GM18873 (cell line): ENCODE measurements around the gene NLRP3.
"Not testable (repeated sequence)": the region's sequence is repeated elsewhere in the genome, so short reads cannot be mapped to it uniquely, and the experiment has no call there.

Source experiments
- ATAC-seq: cut with Tn5 transposase; IDR thresholded peaks from one replicate; pipeline ENCODE4 v1.9.1; 2021; ENCODE audit warnings: mild to moderate bottlenecking, moderate library complexity, moderate number of reproducible peaks; ENCODE audit not compliant: unreplicated experiment, low FRiP score

NLRP3 gene

GRCh38 chr1:247390116-247390791, 25.7 kb upstream of the NLRP3 start:
- ATAC-seq: peak; percentile 100

- no peak for ATAC-seq
These were observed 25.0 kb upstream of the NLRP3 start for GRCh38 chr1:247390996-247391395.

- ATAC-seq: no peak
These were observed 23.9 kb upstream of the NLRP3 start for GRCh38 chr1:247392088-247392487.

- ATAC-seq: not testable (repeated sequence)
These were observed 20.9 kb upstream of the NLRP3 start for GRCh38 chr1:247395075-247395474.

GRCh38 chr1:247400685-247401084, 15.3 kb upstream of the NLRP3 start:
- ATAC-seq: no peak

GRCh38 chr1:247401310-247402119, 14.5 kb upstream of the NLRP3 start:
- ATAC-seq: no peak

GRCh38 chr1:247402120-247402675, 13.8 kb upstream of the NLRP3 start:
- no peak for ATAC-seq

- no peak for ATAC-seq
These were observed 9.8 kb upstream of the NLRP3 start for GRCh38 chr1:247406014-247406656.

- ATAC-seq: peak; percentile 82
These were observed 8.8 kb upstream of the NLRP3 start for GRCh38 chr1:247407180-247407616.

GRCh38 chr1:247408100-247408499, 7.9 kb upstream of the NLRP3 start:
- no peak for ATAC-seq

GRCh38 chr1:247409869-247410544, 6.0 kb upstream of the NLRP3 start:
- ATAC-seq: peak; percentile 89

- ATAC-seq: no peak
These were observed 4.2 kb upstream of the NLRP3 start for GRCh38 chr1:247411621-247412327.

GRCh38 chr1:247417831-247418230, 1.9 kb downstream of the NLRP3 start:
- no peak for ATAC-seq

- ATAC-seq: no peak
These were observed 3.4 kb downstream of the NLRP3 start for GRCh38 chr1:247419336-247419735.

GRCh38 chr1:247421074-247421473, 5.1 kb downstream of the NLRP3 start:
- no peak for ATAC-seq

GRCh38 chr1:247429496-247429895, 13.5 kb downstream of the NLRP3 start:
- ATAC-seq: no peak

GRCh38 chr1:247430434-247430833, 14.5 kb downstream of the NLRP3 start:
- ATAC-seq: no peak

- no peak for ATAC-seq
These were observed 15.7 kb downstream of the NLRP3 start for GRCh38 chr1:247431643-247432042.

- no peak for ATAC-seq
These were observed 18.0 kb downstream of the NLRP3 start for GRCh38 chr1:247434005-247434404.
